AG04450 (cell line): ENCODE results near the gene ERI2. TPM values are rescaled to one million over a fixed set of nuclear protein-coding genes. Genes with fewer than 3 reads are reported as not detected.
A peak's percentile ranks its signal among the peaks of the same experiment; 100 is the strongest.

Experiments used
- CTCF ChIA-PET: fragments of 300-600, 350-600 bp; formaldehyde crosslinking; extraction: SDS; loops from one replicate; lab custom pipeline; 2022; ENCODE audit warnings: antibody characterized with exemption, inconsistent platforms; lab: Charles Lee
- POLR2A ChIA-PET: fragments of 350-600 bp; formaldehyde crosslinking; extraction: SDS; loops from one replicate; lab custom pipeline; 2021; ENCODE audit warnings: antibody characterized with exemption, inconsistent platforms; lab: Yijun Ruan, JAX
- DNase-seq: peaks from one replicate; pipeline ENCODE4 v3.0.0-alpha.2; 2011; ENCODE audit warnings: low read depth, low spot score
- H3K27ac ChIP-seq: one replicate; pipeline ENCODE4 v1.5.1; 2012; ENCODE audit warnings: low read depth, low read length, control low read depth
- H3K27me3 ChIP-seq: one replicate; pipeline ENCODE4 v1.6.0; 2012; ENCODE audit warnings: low read length; ENCODE audit not compliant: control insufficient read depth, insufficient read depth
- H3K4me3 ChIP-seq: 2 replicates; pipeline ENCODE4 v1.5.1; 2011; ENCODE audit warnings: mild to moderate bottlenecking, low read depth, low read length, control low read depth
- H3K9me3 ChIP-seq: 2 replicates; pipeline ENCODE4 v1.5.1; 2012; ENCODE audit warnings: low read length; ENCODE audit not compliant: control insufficient read depth, insufficient read depth
- CTCF ChIP-seq: IDR thresholded peaks from 2 replicates; pipeline ENCODE4 v1.5.1; 2011; ENCODE audit warnings: low read depth, low read length, control low read depth, inconsistent platforms
- polyA plus RNA-seq: library from polyadenylated mRNA; depleted of rRNA; stranded (reverse); fragments of >200 nt; gene quantifications from 2 replicates; pipeline ENCODE4 v1.2.3, GENCODE V29; 2011

The ERI2 gene
- polyA plus RNA-seq, 1 experiment, result 14.8 TPM

- no peak for TF ChIP-seq CTCF
- Histone ChIP-seq H3K27me3 (no peaks in the 10 kb centered on the region), H3K27ac (peak overlapping the region; percentile 52), H3K4me3 (no peak overlapping the region), H3K9me3 (no peaks in the 10 kb centered on the region)
- CTCF ChIA-PET, result interaction anchor here (0.6 to 7.3 kb wide), 12 partner anchors 9 to 450 kb away, joined by 3 to 59 read pairs (median 22); partner anchors contain the start of gene LDAF1
- POLR2A ChIA-PET, result interaction anchor here (0.6 to 2.4 kb wide), 7 partner anchors 15 to 449 kb away, joined by 3 to 13 read pairs (median 6); partner anchors contain the start of genes DCUN1D3 and LYRM1
- DNase-seq, result peak; percentile 86
Measured at GRCh38 chr16:20851601-20852000, 45.3 kb upstream of the ERI2 start.

- DNase-seq, result no peak
- peak overlapping the region; percentile 49 for H3K27ac ChIP-seq
- POLR2A ChIA-PET, result interaction anchor here (0.5 to 2.4 kb wide), 3 partner anchors 49 to 450 kb away, joined by 10 to 13 read pairs (median 13); partner anchors contain the start of genes DCUN1D3 and LYRM1
Measured at GRCh38 chr16:20850981-20851380, 44.7 kb upstream of the ERI2 start.

GRCh38 chr16:20849589-20850390 is 43.5 kb upstream of the ERI2 start:
- Histone ChIP-seq H3K9me3 (no peaks in the 10 kb centered on the region), H3K27me3 (no peaks in the 10 kb centered on the region), H3K27ac (no peak overlapping the region), H3K4me3 (no peak overlapping the region)
- peak; percentile 100 for TF ChIP-seq CTCF
- POLR2A ChIA-PET, result interaction anchor here (2.4 kb wide), 1 partner anchor 51 kb away, joined by 13 read pairs; the partner anchor contains the start of genes DCUN1D3 and LYRM1
- CTCF ChIA-PET, result interaction anchor here (0.5 to 7.3 kb wide), 49 partner anchors 8 to 452 kb away, joined by 3 to 59 read pairs (median 4); partner anchors contain the start of genes DCUN1D3, LDAF1 and LYRM1
- DNase-seq, result peak; percentile 41

More at GRCh38 chr16:20850981-20851380, 44.7 kb upstream of the ERI2 start:
- H3K9me3 ChIP-seq, result no peaks in the 10 kb centered on the region
- no peak overlapping the region for H3K4me3 ChIP-seq
- no peaks in the 10 kb centered on the region for H3K27me3 ChIP-seq
- TF ChIP-seq CTCF, result no peak
- CTCF ChIA-PET, result interaction anchor here (0.6 to 7.3 kb wide), 34 partner anchors 9 to 451 kb away, joined by 3 to 59 read pairs (median 4); partner anchors contain the start of genes DCUN1D3, LDAF1 and LYRM1

- ChIA-PET CTCF (interaction anchor here (0.6 to 7.3 kb wide), 5 partner anchors 171 to 810 kb away, joined by 3 to 59 read pairs (median 3); no protein-coding TSS in a partner anchor), POLR2A (no interaction called here)
- no peak for TF ChIP-seq CTCF
- no peak overlapping the region for H3K4me3 ChIP-seq
- H3K9me3 ChIP-seq, result no peaks in the 10 kb centered on the region
- H3K27me3 ChIP-seq, result no peaks in the 10 kb centered on the region
- no peak for DNase-seq
- no peak overlapping the region for H3K27ac ChIP-seq
Measured at GRCh38 chr16:20847550-20847949, 41.3 kb upstream of the ERI2 start.
